SIG-M5 treated with dmso at 0.1 percent for 504 hours (cell line): ENCODE measurements around the gene RELA.
A peak's percentile ranks its signal among the peaks of the same experiment; 100 is the strongest.
"Not testable (repeated sequence)": the region's sequence is repeated elsewhere in the genome, so short reads cannot be mapped to it uniquely, and the experiment has no call there.

ENCODE experiments used
- DNase-seq: peaks from one replicate; lab custom pipeline; 2025; ENCODE audit not compliant: unreplicated experiment; lab: John Stamatoyannopoulos, UW

The RELA gene

GRCh38 chr11:65649656-65650546 is 12.8 kb downstream of the RELA start:
- no peak for DNase-seq

GRCh38 chr11:65648997-65649493 is 13.7 kb downstream of the RELA start:
- no peak for DNase-seq

GRCh38 chr11:65646958-65647701 is 15.6 kb downstream of the RELA start:
- no peak for DNase-seq

- no peak for DNase-seq
Measured at GRCh38 chr11:65646288-65646957, 16.3 kb downstream of the RELA start.

- no peak for DNase-seq
Measured at GRCh38 chr11:65645710-65646109, 17.0 kb downstream of the RELA start.

- no peak for DNase-seq
Measured at GRCh38 chr11:65644837-65645236, 17.9 kb downstream of the RELA start.

- no peak for DNase-seq
Measured at GRCh38 chr11:65643971-65644370, 18.7 kb downstream of the RELA start.

- no peak for DNase-seq
Measured at GRCh38 chr11:65642014-65642671, 20.6 kb downstream of the RELA start.

- DNase-seq = no peak
Measured at GRCh38 chr11:65641297-65642013, 21.3 kb downstream of the RELA start.

GRCh38 chr11:65640483-65641296 is 22.0 kb downstream of the RELA start:
- DNase-seq = no peak

- no peak for DNase-seq
Measured at GRCh38 chr11:65639623-65640482, 22.9 kb downstream of the RELA start.

- not testable (repeated sequence) for DNase-seq
Measured at GRCh38 chr11:65639228-65639597, 23.5 kb downstream of the RELA start.

- peak; percentile 38 for DNase-seq
Measured at GRCh38 chr11:65637794-65638419, 24.8 kb downstream of the RELA start, which contains the start of gene SIPA1. Gene SIPA1, plus strand, starts transcription at chr11:65638101. Its CDS starts 2,821 bp downstream, at chr11:65640922.

- DNase-seq = no peak
Measured at GRCh38 chr11:65637032-65637557, 25.6 kb downstream of the RELA start.

GRCh38 chr11:65636108-65637031 is 26.3 kb downstream of the RELA start:
- no peak for DNase-seq

GRCh38 chr11:65634905-65635731 is 27.6 kb downstream of the RELA start:
- no peak for DNase-seq
